T-helper 9 cell (primary cell): ENCODE measurements around the gene IL10RB.
A peak's percentile ranks its signal among the peaks of the same experiment; 100 is the strongest.
"Not testable (repeated sequence)": the region's sequence is repeated elsewhere in the genome, so short reads cannot be mapped to it uniquely, and the experiment has no call there.

Source experiments
- DNase-seq: peaks from one replicate; pipeline ENCODE4 v3.0.0-alpha.2; 2020

The IL10RB gene

DNA sequence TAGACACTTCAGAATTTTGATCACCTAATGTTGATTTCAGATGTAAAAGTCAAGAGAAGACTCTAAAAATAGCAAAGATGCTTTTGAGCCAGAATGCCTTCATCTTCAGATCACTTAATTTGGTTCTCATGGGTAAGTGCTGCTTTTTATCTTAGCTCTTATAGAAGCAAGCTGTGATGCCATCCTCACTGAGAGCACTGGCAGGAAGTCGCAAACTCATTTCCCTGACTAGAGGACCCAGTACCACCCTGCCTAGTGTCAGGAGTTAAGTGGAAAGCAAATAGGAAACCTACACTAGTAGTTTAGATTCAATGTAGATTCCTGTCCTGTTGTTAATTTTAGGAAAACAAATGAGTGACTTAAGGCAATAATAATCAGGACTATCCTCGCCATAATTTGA, 24.3 kb upstream of the IL10RB start:
- no peak for DNase-seq

DNA sequence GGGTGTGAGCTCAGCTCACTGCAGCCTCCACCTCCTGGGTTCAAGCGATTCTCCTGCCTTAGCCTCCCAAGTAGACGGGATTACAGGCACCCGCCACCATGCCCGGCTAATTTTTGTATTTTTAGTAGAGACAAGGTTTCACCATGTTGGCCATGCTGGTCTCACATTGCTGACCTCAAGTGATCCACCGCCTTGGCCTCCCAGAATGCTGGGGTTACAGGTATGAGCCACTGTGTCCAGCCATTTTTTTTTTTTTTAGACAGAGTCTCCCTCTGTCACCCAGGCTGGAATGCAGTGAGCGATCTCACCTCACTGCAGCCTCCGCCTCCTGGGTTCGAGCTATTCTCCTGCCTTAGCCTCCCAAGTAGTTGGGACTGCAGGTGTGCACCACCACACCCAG, 23.3 kb upstream of the IL10RB start:
- not testable (repeated sequence) for DNase-seq

DNA sequence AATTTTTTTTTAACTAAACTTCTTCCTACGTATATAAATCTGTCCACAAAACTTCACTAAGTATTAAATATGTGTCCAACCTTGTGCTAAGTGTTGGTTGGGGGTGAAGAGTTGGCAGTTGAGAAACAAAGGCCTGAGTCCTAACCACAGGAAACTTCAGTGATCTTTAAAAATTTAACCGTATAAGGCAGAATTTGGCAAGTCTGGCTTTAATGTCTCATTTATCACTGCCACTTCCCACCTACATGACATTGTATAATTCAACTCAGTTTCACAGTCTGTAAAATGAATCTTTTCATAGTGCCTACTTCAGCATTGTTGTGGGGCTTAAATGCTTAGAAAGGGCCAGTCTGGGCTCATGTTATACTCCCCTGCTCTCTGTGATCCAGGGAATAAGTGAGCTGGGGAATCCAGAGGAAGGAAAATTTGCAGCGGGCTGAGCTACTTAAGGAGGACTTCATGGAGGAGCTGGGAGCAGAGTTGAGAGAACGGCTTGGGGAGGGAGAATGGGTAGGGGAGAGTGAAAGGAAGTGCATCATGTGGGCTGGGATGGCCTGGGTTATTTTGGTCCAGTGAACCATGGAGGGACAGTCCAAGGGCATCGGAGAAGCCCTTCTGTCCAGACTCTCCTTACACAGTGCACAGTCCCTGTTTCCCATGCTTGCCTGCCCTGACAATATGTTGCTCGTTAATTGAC, 21.9 kb upstream of the IL10RB start:
- DNase-seq: no peak

DNA sequence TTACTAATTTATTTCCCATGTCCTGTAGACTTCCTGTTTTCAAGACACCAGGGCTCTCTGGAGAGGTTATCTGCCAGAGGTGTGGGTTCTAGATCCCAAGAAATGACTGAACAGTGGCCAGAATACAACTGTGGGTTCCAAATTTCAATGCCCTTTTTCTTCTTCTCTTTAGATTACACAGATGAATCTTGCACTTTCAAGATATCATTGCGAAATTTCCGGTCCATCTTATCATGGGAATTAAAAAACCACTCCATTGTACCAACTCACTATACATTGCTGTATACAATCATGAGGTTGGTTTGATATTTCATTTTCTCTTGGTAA, 21.4 kb upstream of the IL10RB start:
- DNase-seq: no peak

DNA sequence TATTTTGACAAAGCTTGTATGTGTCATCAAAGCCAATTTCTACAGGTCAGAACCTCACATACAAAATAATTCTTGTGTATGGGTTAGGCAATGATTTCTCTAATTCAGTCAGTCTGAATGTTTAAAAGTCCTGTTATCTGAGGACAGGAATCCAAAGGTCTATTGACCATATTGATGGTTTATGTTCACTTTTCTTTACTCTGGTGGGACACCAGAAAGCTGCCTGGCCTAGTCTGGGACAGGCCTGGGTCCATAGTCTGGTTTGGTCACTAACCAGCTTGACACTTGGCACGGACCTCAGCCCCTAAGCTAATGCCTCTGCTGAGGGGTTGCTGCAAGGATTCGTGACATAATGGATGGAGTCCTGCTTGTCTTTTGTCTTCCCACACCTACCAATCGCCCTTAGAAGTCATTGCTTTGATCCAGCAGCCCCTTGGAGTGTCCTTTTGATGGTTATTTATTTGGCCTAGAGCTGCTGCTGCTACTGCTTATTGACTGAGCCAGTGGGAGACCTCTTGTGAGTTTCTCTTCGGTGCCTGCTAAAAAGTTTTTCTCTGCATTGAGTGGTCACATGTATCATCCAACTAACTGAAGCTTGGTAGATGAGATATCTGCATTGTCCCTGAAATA, 20.8 kb upstream of the IL10RB start:
- no peak for DNase-seq

DNA sequence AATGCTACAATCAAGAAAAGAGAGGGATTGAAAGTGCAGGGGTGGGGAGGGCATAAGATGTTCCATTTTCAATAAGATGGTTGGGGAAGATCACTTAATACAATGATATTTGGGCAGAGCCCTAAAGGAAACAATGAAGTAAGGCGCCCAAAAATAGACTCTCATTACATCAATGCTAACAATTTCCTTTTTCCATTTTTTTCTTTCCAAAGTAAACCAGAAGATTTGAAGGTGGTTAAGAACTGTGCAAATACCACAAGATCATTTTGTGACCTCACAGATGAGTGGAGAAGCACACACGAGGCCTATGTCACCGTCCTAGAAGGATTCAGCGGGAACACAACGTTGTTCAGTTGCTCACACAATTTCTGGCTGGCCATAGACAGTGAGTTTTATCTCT, 19.7 kb upstream of the IL10RB start:
- no peak for DNase-seq

DNA sequence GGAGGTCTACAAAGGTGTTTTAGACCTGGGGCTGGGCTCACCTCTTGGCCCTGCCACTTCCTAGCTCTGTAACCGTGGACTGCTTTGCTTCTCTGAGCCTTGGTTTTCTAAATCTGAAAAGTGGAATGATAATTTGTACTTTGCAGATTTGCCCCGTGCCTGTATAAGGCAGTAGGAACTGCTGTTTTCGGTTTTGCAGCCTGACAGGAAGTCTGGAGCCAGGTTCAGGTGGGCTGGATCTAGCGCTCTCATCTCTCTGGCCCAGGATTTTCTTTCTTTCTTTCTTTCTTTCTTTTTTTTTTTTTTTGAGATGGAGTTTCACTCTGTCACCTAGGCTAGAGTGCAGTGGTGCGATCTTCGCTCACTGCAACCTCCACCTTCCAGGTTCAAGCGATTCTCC, 19.2 kb upstream of the IL10RB start:
- DNase-seq: no peak

DNA sequence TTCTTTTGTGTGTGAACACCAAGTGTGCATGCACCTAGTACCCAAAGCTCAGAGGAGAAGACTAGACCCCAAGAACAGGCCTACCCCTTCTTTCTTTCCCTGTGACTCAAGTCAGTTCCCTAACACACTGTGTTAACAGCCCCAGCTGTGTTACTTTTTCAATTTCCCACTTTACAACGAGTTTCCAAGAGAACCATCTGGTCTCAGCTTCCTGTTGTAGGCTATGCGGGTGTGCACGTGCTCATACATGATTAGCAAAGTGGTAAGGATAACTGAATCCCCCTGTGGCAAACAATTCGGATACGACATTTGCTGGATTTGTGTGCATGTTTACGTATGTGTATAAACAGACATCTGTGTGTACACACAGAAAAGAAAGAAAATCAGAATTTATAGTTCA, 18.6 kb upstream of the IL10RB start:
- DNase-seq: no peak

DNA sequence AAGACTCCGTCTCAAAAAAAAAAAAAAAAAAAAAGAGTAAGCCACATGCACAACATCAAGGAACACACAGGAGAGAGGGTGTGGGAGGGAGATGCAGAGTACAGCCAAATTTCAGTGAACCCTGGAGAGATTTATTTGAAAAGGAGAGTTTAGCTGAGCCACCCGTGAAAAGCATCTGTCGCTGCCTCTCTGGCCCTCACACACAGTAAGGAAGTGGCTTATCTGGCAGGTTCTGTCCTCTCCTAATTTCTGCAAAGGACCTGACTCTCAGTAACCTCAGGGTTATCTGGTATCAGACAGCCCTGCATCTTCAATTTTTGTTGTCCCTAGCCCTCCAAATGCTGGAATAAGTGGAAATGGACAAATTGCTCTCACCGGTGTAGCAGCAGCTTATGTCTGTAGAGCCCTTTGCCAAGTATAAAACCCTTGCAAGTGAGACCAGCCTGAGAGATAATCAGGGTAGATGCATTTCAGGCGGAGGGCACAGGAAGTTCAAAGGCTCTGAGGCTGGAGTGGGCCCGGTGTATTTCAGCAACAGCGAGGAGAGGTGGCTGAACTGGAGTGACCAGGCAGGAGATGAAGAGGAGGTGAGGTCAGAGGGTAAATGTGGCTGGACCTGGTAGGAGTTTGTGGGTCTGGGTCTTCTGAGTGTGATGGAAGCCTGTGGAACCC, 16.7 kb upstream of the IL10RB start:
- DNase-seq: no peak

DNA sequence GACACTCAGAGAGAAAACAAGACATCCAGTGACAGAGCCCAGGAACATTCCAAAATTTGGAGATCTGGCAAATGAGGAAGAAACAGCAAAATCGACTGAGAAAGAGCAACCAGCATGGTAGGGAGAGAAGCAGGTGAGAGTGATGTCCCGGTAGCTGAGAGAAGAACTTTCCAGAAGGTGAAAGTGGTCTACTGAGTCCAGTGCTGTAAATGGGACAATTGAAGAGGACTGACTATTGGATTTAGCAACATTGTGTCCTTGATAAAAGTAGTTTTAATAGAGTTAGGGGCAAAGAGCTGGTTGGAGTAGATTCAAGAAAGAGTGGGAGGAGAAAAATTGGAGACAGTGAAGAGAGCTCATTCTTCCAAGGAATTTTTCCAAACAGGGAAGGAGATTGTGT, 15.0 kb upstream of the IL10RB start:
- DNase-seq: no peak

DNA sequence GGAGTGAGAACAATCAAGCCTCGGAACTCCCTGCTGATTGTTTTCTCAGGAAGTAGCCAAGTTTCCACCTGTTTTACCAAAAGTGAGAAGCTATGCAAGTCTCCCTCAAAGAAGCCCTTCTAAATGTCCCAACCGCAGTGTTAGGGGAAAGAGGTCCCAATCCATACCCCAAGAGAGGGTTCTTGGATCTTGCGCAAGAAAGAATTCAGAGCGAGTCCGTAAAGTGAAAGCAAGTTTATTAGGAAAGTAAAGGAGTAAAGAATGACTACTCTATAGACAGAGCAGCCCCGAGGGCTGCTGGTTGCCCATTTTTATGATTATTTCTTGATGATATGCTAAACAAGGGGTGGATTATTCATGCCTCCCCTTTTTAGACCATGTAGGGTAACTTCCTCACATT, 12.8 kb upstream of the IL10RB start:
- DNase-seq: not testable (repeated sequence)

DNA sequence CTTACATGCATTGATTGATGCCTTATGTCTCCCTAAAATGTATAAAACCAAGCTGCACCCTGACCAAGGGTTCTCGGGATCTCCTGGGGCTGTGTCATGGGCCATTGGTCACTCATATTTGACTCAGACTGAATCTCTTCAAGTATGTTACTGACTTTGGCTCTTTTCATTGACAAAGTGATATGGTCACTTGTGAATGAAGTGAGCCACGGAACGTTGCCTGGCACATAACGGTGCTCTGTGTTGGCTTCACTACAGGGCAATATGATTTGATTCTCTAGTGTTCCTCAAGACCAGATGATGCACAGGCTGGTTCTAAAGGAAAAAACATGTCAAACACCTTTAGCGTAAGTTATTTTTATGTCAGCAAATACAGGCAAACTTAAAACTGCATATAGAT, 11.4 kb upstream of the IL10RB start:
- DNase-seq: no peak

DNA sequence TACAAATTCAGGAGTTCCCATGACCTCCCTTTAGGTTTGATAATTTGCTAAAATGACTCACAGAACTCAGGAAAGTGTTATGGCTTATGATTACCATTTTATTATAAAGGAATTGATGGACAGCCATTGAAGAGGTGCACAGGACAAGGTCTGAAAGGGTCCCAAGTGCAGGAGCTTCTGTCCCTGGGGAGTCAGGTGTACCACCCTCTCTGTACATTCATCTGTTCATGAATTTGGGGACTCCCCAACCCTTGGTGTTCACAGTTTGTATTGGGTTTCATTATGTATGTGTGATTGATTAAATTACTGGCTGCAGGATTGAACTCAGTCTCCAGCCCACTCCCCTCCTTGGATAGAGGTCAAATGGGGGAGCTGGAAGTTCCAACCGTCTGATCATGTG, 10.8 kb upstream of the IL10RB start:
- no peak for DNase-seq

DNA sequence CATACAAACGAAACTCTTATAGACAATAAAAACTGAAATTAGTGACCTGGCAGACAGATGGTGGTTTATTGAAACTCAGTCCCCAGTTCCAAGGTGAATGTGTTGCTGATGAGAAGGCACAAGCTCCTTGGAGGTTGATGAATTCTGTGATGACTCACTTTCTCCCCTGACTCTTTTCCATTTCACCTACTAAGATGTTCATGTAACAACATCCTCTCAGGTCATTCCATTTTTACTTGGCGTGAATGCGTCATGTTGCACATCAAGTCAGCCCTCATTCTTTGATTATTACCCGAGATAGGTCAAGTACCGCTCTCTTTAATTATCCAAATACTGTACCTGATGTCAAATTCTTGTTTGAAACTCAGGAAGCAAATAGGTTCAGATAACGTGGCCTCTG, 10.1 kb upstream of the IL10RB start:
- DNase-seq: no peak

DNA sequence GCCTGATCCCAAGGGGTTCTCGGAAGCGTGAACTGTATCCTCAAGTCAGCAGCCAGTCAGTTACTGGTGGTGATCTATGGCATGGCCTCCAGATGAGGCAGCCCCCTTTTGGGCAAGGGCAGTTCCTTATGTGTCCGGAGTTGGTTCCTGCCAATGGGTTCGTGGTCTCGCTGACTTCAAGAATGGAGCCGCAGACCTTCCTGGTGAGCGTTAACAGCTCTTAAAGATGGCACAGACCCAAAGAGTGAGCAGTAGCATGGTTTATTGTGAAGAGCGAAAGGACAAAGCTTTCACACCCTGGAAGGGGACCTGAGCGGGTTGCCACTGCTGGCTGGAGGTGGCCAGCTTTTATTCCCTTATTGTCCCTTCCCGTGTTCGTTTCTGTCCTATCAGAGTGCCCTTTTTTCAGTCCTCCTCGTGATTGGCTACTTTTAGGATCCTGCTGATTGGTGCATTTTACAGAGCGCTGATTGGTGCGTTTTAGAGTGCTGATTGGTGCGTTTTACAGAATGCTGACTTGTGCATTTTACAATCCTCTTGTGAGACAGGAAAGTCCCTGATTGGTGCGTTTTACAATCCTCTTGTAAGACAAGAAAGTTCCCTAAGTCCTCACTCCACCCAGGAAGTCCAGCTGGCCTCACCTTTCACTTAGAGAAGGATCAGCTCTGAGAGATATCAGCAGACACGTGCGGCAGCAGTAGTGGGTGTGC, 8.9 kb upstream of the IL10RB start:
- no peak for DNase-seq

DNA sequence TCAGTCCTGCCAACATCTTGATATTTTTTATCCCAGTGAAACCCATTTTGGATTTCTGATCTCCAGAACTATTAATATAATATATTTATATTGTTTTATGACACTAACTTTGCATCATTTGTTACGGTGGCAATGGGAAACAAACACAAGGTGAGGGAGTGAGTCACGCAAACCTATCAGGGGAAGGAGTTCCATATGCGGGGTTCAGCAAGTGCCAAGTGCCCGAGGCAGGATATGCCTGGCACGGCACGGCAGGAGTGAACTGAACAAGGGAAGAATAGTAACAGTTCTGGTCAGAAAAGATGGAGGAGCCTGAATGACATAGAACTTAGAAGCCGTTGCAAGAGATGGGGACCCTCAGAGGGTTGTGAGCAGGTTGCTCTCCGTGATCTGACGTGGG, 7.7 kb upstream of the IL10RB start:
- DNase-seq: no peak

DNA sequence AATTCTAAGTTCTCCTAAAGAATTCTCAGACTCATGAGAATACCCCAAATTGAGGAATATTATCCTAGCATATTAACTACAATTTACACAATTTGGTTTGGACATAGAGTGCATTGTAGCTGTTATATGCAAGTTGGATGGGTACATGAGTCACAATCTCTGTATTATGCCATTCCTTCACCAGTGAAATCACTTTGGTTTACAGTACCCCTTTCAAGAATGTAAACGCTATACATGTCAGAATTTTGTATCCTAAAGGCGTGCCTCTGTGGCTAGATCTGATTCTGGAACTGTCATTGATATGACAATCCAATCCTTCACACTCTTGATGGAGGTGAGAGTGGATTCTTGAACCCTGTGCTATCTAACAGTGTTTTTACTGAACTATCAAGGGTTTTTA, 6.7 kb upstream of the IL10RB start:
- no peak for DNase-seq

DNA sequence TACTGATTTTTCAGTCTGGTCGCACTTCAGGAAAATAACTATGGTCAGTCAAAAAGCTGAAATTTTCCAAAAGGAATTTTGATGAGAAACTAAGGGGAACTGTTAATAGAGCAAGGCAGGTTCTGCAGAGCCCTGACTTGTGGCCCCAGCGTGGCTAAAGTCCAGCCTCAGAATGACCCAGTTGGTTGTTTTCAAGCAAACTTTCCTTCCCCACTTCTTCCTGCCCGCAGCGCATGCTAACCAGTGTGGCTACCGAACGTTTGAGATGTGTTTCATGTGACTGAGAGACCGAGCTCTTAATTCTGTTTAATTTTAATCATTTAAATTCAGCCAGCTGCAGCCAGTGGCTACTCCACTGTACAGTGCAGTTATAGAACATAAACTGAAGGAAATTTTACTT, 6.2 kb upstream of the IL10RB start:
- no peak for DNase-seq

DNA sequence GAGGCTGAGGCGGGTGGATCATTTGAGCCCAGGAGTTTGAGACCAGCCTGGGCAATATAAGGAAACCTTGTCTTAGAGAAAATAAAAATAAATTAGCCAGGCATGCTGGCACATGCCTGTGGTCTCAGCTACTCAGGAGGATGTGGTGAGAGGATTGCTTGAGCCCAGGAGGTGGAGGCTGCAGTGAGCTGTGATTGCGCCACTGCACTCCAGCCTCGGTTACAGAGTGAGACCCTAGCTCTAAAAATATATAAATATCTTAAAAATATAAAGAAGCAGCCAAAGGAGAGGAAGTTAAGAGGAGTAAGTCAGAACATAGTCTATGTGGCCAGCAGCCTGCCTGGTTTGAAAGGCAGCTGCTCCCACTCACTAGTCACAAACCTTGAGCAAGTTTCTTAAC, 4.5 kb upstream of the IL10RB start:
- DNase-seq: no peak

DNA sequence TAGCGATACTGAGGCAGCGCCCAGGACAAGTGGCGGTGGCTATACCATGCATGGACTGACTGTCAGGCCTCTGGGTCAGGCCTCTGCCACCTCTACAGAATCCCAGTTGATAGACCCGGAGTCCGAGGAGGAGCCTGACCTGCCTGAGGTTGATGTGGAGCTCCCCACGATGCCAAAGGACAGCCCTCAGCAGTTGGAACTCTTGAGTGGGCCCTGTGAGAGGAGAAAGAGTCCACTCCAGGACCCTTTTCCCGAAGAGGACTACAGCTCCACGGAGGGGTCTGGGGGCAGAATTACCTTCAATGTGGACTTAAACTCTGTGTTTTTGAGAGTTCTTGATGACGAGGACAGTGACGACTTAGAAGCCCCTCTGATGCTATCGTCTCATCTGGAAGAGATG, 3.2 kb upstream of the IL10RB start:
- no peak for DNase-seq

DNA sequence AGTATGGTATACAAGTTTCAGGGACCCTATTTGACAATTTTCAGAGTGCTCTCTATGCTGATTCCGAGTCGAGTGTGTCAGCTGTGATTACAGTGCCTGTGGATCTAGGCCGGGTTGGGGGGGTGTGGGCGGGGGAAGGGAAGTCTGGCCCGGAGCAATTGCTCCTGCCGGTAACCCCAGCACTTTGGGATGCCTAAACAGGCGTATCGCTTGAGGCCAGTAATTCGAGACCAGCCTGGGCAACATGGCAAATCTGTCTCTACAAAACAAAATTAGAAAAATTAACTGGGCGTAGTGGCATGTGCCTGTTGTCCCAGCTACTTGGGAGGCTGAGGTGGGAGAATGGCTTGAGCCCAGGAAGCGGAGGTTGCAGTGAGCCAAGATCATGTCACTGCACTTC, 1.6 kb upstream of the IL10RB start:
- no peak for DNase-seq

DNA sequence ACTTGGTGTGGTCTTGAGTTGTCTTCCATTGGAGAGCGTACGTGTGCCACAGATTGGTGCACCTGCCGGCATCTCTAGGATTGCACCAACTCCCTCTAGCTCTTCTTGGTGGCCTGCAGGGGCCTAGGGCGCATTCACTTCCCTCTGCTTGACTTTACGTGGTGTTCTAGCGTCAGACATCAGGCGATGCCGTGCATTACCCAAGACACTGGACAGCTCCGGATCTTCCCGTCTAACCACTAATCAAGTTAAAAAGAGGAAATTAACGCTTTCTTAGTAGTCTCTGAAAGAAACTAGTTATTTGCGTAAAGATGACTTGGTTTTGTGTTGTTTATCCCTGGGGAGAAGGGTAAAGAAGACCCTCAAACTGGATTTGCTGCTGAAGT, 510 bp upstream of the IL10RB start:
- no peak for DNase-seq

DNA sequence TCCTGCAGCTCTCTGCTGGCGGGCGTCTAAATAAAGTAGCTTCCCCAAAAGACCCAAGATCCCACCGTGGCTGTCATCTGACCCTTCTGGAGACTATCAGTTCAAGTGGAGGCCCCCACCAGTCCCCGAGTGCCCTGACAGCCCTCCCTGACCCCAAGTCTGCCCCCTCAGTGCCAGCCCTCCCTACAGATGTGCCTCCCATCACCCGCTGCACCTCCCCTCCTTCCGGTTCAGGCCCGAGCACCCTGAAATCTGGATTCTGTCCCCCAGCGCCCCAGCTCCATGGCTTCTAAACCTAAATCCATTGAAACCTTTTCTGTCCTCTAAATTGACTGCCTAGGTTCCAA, 595 bp downstream of the IL10RB start:
- peak; percentile 16 for DNase-seq

DNA sequence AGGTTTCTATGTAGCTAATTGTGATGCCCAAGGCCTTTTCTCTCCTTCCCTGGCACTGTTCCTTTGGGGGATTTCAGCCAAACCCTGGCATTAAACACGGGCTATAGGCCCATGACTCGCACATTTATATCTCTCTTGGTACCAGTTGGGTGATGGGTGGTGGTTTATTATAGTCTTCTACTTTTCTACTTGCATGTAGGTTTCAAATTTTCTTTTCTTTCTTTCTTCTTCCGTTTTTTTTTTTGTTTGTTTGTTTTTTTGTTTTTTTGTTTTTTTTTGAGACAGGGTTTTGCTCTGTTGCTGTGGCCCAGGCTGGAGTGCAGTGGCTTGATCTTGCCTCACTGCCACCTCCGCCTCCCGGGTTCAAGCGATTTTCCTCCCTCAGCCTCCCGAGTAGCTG, 1.1 kb downstream of the IL10RB start:
- DNase-seq: no peak
